Thymus (tissue), 11 donors: ENCODE results near the gene EXOSC5. TPM values are rescaled to one million over a fixed set of nuclear protein-coding genes. Genes with fewer than 3 reads are reported as not detected.
A peak's percentile ranks its signal among the peaks of the same experiment; 100 is the strongest.
"Not testable (repeated sequence)": the region's sequence is repeated elsewhere in the genome, so short reads cannot be mapped to it uniquely, and the experiment has no call there.

Experiments used
- DNase-seq, 9 donors: peaks; one replicate each; pipeline ENCODE4 v3.0.0-alpha.2; 2013; ENCODE audit warnings: low spot score in 9 of 9, low read depth in 6 of 9, missing footprints in 1 of 9
- H3K27ac ChIP-seq, 2 donors: one replicate each; pipeline ENCODE4 v1.5.1; 2013; ENCODE audit warnings: control low read depth in 1 of 2, low read depth in 1 of 2, low read length in 1 of 2, mild to moderate bottlenecking in 1 of 2, moderate library complexity in 1 of 2
- H3K27me3 ChIP-seq, 2 donors: one replicate each; pipeline ENCODE4 v1.5.1; 2013; ENCODE audit warnings: low read length in 1 of 2; ENCODE audit not compliant: control insufficient read depth in 2 of 2, insufficient read depth in 1 of 2
- H3K36me3 ChIP-seq, 2 donors: one replicate each; pipeline ENCODE4 v1.5.1; 2013; ENCODE audit warnings: low read length in 1 of 2, mild to moderate bottlenecking in 1 of 2, moderate library complexity in 1 of 2; ENCODE audit not compliant: control insufficient read depth in 2 of 2, insufficient read depth in 2 of 2
- H3K4me1 ChIP-seq, 2 donors: one replicate each; pipeline ENCODE4 v1.5.1; 2013; ENCODE audit warnings: low read length in 2 of 2; ENCODE audit not compliant: control insufficient read depth in 2 of 2, insufficient read depth in 2 of 2
- H3K4me3 ChIP-seq, 2 donors: one replicate each; pipeline ENCODE4 v1.5.1; 2013; ENCODE audit warnings: low read length in 2 of 2, control low read depth in 1 of 2, mild to moderate bottlenecking in 1 of 2
- H3K9me3 ChIP-seq, 2 donors: one replicate each; pipeline ENCODE4 v1.5.1; 2013; ENCODE audit warnings: low read length in 1 of 2, mild to moderate bottlenecking in 1 of 2; ENCODE audit not compliant: control insufficient read depth in 2 of 2, insufficient read depth in 1 of 2
- WGBS: extraction: QIAGEN DNeasy Blood & Tissue Kit; methylation state at CpG from one replicate; pipeline ENCODE4 v1.1.7; 2013; 5-methylcytosine and 5-hydroxymethylcytosine counted together
- polyA plus RNA-seq: library from polyadenylated mRNA; stranded (reverse); fragments of 200-250 nt; gene quantifications from one replicate; pipeline ENCODE4 v1.2.3, GENCODE V29; 2013
- total RNA-seq: library from RNA; stranded (reverse); fragments of 120-200 nt; gene quantifications from one replicate; pipeline ENCODE4 v1.2.4, GENCODE V29; 2013
- donor health status: healthy.

Gene EXOSC5
- total and polyA plus RNA-seq, 2 donors = 20.2 to 20.3 TPM

- no peak for DNase-seq
- Histone ChIP-seq H3K36me3 (peaks cover 4 to 18% of the 10 kb centered on the region in 2 donors), H3K9me3 (no peaks in the 10 kb centered on the region), H3K4me1 (peaks cover 4 to 13% of the 10 kb centered on the region in 2 donors), H3K27ac (no peak overlapping the region), H3K4me3 (no peak overlapping the region), H3K27me3 (no peaks in the 10 kb centered on the region)
- WGBS = 97% methylated on average over 7 of the region's 7 CpGs
These were observed 40.9 kb upstream of the EXOSC5 start for GRCh38 chr19:41437944-41438574.

GRCh38 chr19:41436674-41436951 lies 39.5 kb upstream of the EXOSC5 start:
- no peak for DNase-seq
- H3K9me3 ChIP-seq = no peaks in the 10 kb centered on the region
- no peaks in the 10 kb centered on the region for H3K27me3 ChIP-seq
- H3K27ac ChIP-seq = no peak overlapping the region
- H3K4me3 ChIP-seq = no peak overlapping the region
- peaks cover 4 to 13% of the 10 kb centered on the region in 2 donors for H3K4me1 ChIP-seq
- H3K36me3 ChIP-seq = peaks cover 18 to 33% of the 10 kb centered on the region in 2 donors

- Histone ChIP-seq H3K4me3 (no peak overlapping the region), H3K27me3 (no peaks in the 10 kb centered on the region), H3K9me3 (no peaks in the 10 kb centered on the region), H3K27ac (no peak overlapping the region), H3K36me3 (peaks cover 22 to 38% of the 10 kb centered on the region in 2 donors), H3K4me1 (peaks cover 4 to 13% of the 10 kb centered on the region in 2 donors)
- 98% methylated on average over 19 of the region's 19 CpGs for WGBS
- DNase-seq = no peak
These were observed 38.9 kb upstream of the EXOSC5 start for GRCh38 chr19:41435936-41436673.

- H3K4me3 ChIP-seq, H3K27me3 ChIP-seq, H3K9me3 ChIP-seq, H3K27ac ChIP-seq, DNase-seq: not testable (repeated sequence)
- 98% methylated on average over 11 of the region's 11 CpGs for WGBS
- Histone ChIP-seq H3K4me1 (peaks cover 4 to 13% of the 10 kb centered on the region in 2 donors), H3K36me3 (peaks cover 27 to 40% of the 10 kb centered on the region in 2 donors)
These were observed 38.2 kb upstream of the EXOSC5 start for GRCh38 chr19:41435376-41435775.

GRCh38 chr19:41434450-41434849 lies 37.3 kb upstream of the EXOSC5 start:
- whole genome bisulfite sequencing = 92% methylated on average over 5 of the region's 5 CpGs
- Histone ChIP-seq H3K4me3 (no peak overlapping the region), H3K36me3 (peaks cover 27 to 40% of the 10 kb centered on the region in 2 donors), H3K27me3 (no peaks in the 10 kb centered on the region), H3K9me3 (no peaks in the 10 kb centered on the region), H3K27ac (no peak overlapping the region), H3K4me1 (peaks cover 4 to 8% of the 10 kb centered on the region in 2 donors)
- DNase-seq = no peak

- Histone ChIP-seq H3K27me3 (no peaks in the 10 kb centered on the region), H3K36me3 (peaks cover 29 to 43% of the 10 kb centered on the region in 2 donors), H3K27ac (no peak overlapping the region), H3K4me3 (no peak overlapping the region), H3K4me1 (peaks cover 7 to 10% of the 10 kb centered on the region in 2 donors), H3K9me3 (no peaks in the 10 kb centered on the region)
- 97% methylated on average over 18 of the region's 18 CpGs for WGBS
- DNase-seq = no peak
These were observed 36.0 kb upstream of the EXOSC5 start for GRCh38 chr19:41433171-41433570.

GRCh38 chr19:41431426-41432386 lies 34.5 kb upstream of the EXOSC5 start:
- no peak overlapping the region for H3K4me3 ChIP-seq
- no peaks in the 10 kb centered on the region for H3K27me3 ChIP-seq
- H3K9me3 ChIP-seq = no peaks in the 10 kb centered on the region
- peak in 1 of 9 donors; percentile 19 for DNase-seq
- WGBS = 87% methylated on average over 23 of the region's 23 CpGs
- H3K4me1 ChIP-seq = peaks cover 13 to 22% of the 10 kb centered on the region in 2 donors
- no peak overlapping the region for H3K27ac ChIP-seq
- peaks cover 29 to 39% of the 10 kb centered on the region in 2 donors for H3K36me3 ChIP-seq

- no peak for DNase-seq
- 96% methylated on average over 6 of the region's 6 CpGs for WGBS
- Histone ChIP-seq H3K4me1 (peaks cover 13 to 22% of the 10 kb centered on the region in 2 donors), H3K36me3 (peaks cover 29 to 40% of the 10 kb centered on the region in 2 donors), H3K27me3 (no peaks in the 10 kb centered on the region), H3K9me3 (no peaks in the 10 kb centered on the region), H3K27ac (no peak overlapping the region), H3K4me3 (no peak overlapping the region)
These were observed 33.8 kb upstream of the EXOSC5 start for GRCh38 chr19:41430922-41431321.

GRCh38 chr19:41428481-41428859 lies 31.3 kb upstream of the EXOSC5 start:
- Histone ChIP-seq H3K36me3 (peaks cover 39 to 54% of the 10 kb centered on the region in 2 donors), H3K27me3 (no peaks in the 10 kb centered on the region), H3K4me3 (peak overlapping the region in 1 of 2 donors; percentile 26), H3K4me1 (peaks cover 13 to 22% of the 10 kb centered on the region in 2 donors), H3K27ac (no peak overlapping the region), H3K9me3 (no peaks in the 10 kb centered on the region)
- DNase-seq = no peak
- WGBS = 50% methylated on average over 1 of the region's 1 CpG
